Measurements from ENCODE around the gene LIN7B. TPM values are rescaled to one million over a fixed set of nuclear protein-coding genes. Genes with fewer than 3 reads are reported as not detected.
A peak's percentile ranks its signal among the peaks of the same experiment; 100 is the strongest.

LIN7B gene
- total RNA-seq, 2 donors from 2014 or later: 5.1 to 7.7 TPM

DNA sequence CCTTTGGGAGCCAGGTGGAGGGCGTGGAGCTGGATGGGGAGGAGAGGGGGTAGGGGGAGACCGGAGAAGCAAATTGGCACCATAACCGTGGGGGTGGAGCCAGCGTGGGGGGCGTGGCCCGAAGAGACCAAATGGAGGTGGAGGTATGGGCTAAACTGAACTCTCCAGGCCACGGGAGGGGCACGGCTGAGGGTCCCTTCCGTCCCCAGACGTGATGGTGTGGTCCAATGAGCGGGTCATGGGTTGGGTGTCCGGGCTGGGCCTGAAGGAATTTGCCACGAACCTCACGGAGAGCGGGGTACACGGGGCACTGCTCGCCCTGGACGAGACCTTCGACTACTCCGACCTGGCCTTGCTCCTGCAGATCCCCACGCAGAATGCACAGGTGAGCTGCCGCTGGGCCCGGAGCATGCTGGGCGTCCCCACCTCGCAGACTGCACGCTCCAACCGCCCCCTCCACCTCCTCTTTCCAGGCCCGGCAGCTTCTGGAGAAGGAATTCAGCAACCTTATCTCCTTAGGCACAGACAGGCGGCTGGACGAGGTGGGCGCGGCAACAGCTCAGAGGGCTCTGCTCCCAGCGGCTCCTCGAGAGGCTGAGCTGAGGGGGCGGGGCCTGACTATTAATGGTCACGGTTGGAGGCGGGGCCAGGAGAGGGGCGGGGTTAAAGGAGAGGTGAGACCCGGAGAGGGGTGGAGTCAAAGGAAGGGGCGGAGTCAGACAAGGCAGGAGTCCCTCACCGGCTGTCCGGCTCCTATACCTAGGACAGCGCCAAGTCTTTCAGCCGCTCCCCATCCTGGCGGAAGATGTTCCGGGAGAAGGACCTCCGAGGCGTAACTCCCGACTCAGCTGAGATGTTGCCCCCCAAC, 34.8 kb downstream of the LIN7B start:
- H3K4me1 Mint-ChIP-seq (ENCODE audit: low read depth): peaks cover 46% of the 10 kb centered on the region
- peaks cover 77% of the 10 kb centered on the region for H3K27me3 Mint-ChIP-seq (ENCODE audit: low read depth)
- peaks cover 2% of the 10 kb centered on the region in 2 donors for H3K36me3 Mint-ChIP-seq (ENCODE audit: insufficient read depth in 2 of 2)
- DNase-seq (peak; percentile 85 to 86), ATAC-seq (replicated peaks in 1 of 2) (peak; percentile 32 to 36)
- peak overlapping the region; percentile 63 to 90 for H3K4me3 Mint-ChIP-seq
- peaks cover 0 to 3% of the 10 kb centered on the region in 2 donors for H3K9me3 Mint-ChIP-seq
- H3K27ac Mint-ChIP-seq: no peak overlapping the region

GRCh38 chr19:49149652-49150105, 35.5 kb downstream of the LIN7B start:
- H3K36me3 Mint-ChIP-seq (ENCODE audit: insufficient read depth in 2 of 2): peaks cover 2% of the 10 kb centered on the region in 2 donors
- H3K4me1 Mint-ChIP-seq (ENCODE audit: low read depth): peaks cover 46% of the 10 kb centered on the region
- peak overlapping the region; percentile 90 to 93 for H3K4me3 Mint-ChIP-seq
- ATAC-seq (replicated peaks in 1 of 2): no peak
- no peak for DNase-seq
- peaks cover 84% of the 10 kb centered on the region for H3K27me3 Mint-ChIP-seq (ENCODE audit: low read depth)
- peaks cover 0 to 5% of the 10 kb centered on the region in 2 donors for H3K9me3 Mint-ChIP-seq
- no peak overlapping the region for H3K27ac Mint-ChIP-seq

GRCh38 chr19:49150106-49150943, 36.2 kb downstream of the LIN7B start:
- H3K27me3 Mint-ChIP-seq (ENCODE audit: low read depth): peaks cover 83% of the 10 kb centered on the region
- ATAC-seq (replicated peaks in 1 of 2) (peak; percentile 28 to 50), DNase-seq (peak; percentile 52 to 59)
- H3K4me3 Mint-ChIP-seq: peak overlapping the region; percentile 90 to 93
- peaks cover 2% of the 10 kb centered on the region in 2 donors for H3K36me3 Mint-ChIP-seq (ENCODE audit: insufficient read depth in 2 of 2)
- peaks cover 43% of the 10 kb centered on the region for H3K4me1 Mint-ChIP-seq (ENCODE audit: low read depth)
- peaks cover 0 to 5% of the 10 kb centered on the region in 2 donors for H3K9me3 Mint-ChIP-seq
- H3K27ac Mint-ChIP-seq: no peak overlapping the region

- H3K4me3 Mint-ChIP-seq: peak overlapping the region; percentile 90 to 93
- DNase-seq (no peak), ATAC-seq (replicated peaks in 1 of 2) (no peak)
- H3K27ac Mint-ChIP-seq: no peak overlapping the region
- H3K9me3 Mint-ChIP-seq: peaks cover 0 to 5% of the 10 kb centered on the region in 2 donors
- peaks cover 38% of the 10 kb centered on the region for H3K4me1 Mint-ChIP-seq (ENCODE audit: low read depth)
- peaks cover 83% of the 10 kb centered on the region for H3K27me3 Mint-ChIP-seq (ENCODE audit: low read depth)
- peaks cover 2% of the 10 kb centered on the region in 2 donors for H3K36me3 Mint-ChIP-seq (ENCODE audit: insufficient read depth in 2 of 2)
Measured at GRCh38 chr19:49150944-49151243, 36.7 kb downstream of the LIN7B start.

GRCh38 chr19:49151267-49152118, 37.3 kb downstream of the LIN7B start:
- Mint-ChIP-seq H3K36me3 (ENCODE audit: insufficient read depth in 2 of 2) (peaks cover 2% of the 10 kb centered on the region in 2 donors), H3K27ac (no peak overlapping the region), H3K4me1 (ENCODE audit: low read depth) (peaks cover 32% of the 10 kb centered on the region), H3K9me3 (peaks cover 0 to 5% of the 10 kb centered on the region in 2 donors), H3K27me3 (ENCODE audit: low read depth) (peaks cover 82% of the 10 kb centered on the region), H3K4me3 (peak overlapping the region; percentile 90 to 93)
- peak; percentile 12 to 20 for ATAC-seq (replicated peaks in 1 of 2)
- DNase-seq: peak; percentile 49 to 53

GRCh38 chr19:49152119-49152550, 38.0 kb downstream of the LIN7B start:
- DNase-seq (no peak), ATAC-seq (replicated peaks in 1 of 2) (no peak)
- H3K4me1 Mint-ChIP-seq (ENCODE audit: low read depth): peaks cover 31% of the 10 kb centered on the region
- no peak overlapping the region for H3K4me3 Mint-ChIP-seq
- H3K27ac Mint-ChIP-seq: no peak overlapping the region
- H3K27me3 Mint-ChIP-seq (ENCODE audit: low read depth): peaks cover 78% of the 10 kb centered on the region
- peaks cover 2% of the 10 kb centered on the region in 2 donors for H3K36me3 Mint-ChIP-seq (ENCODE audit: insufficient read depth in 2 of 2)
- H3K9me3 Mint-ChIP-seq: peaks cover 0 to 5% of the 10 kb centered on the region in 2 donors

GRCh38 chr19:49153167-49153809, 39.1 kb downstream of the LIN7B start:
- H3K9me3 Mint-ChIP-seq: peaks cover 0 to 5% of the 10 kb centered on the region in 2 donors
- no peak for ATAC-seq (replicated peaks in 1 of 2)
- no peak overlapping the region for H3K4me3 Mint-ChIP-seq
- H3K27me3 Mint-ChIP-seq (ENCODE audit: low read depth): peaks cover 74% of the 10 kb centered on the region
- no peak overlapping the region for H3K27ac Mint-ChIP-seq
- no peak for DNase-seq
- H3K4me1 Mint-ChIP-seq (ENCODE audit: low read depth): peaks cover 33% of the 10 kb centered on the region
- peaks cover 2% of the 10 kb centered on the region in 2 donors for H3K36me3 Mint-ChIP-seq (ENCODE audit: insufficient read depth in 2 of 2)

GRCh38 chr19:49154279-49154678, 40.1 kb downstream of the LIN7B start:
- no peak for ATAC-seq (replicated peaks in 1 of 2)
- no peak for DNase-seq
- Mint-ChIP-seq H3K27ac (no peak overlapping the region), H3K4me3 (no peak overlapping the region), H3K27me3 (ENCODE audit: low read depth) (peaks cover 74% of the 10 kb centered on the region), H3K4me1 (ENCODE audit: low read depth) (peaks cover 27% of the 10 kb centered on the region), H3K36me3 (ENCODE audit: insufficient read depth in 2 of 2) (peaks cover 2% of the 10 kb centered on the region in 2 donors), H3K9me3 (peaks cover 0 to 5% of the 10 kb centered on the region in 2 donors)

GRCh38 chr19:49155005-49155819, 41.0 kb downstream of the LIN7B start, which contains the start of gene HRC:
TSS of gene HRC (minus strand) at chr19:49155396. CDS start at chr19:49155237, 159 bp downstream.
- peaks cover 77% of the 10 kb centered on the region for H3K27me3 Mint-ChIP-seq (ENCODE audit: low read depth)

DNA sequence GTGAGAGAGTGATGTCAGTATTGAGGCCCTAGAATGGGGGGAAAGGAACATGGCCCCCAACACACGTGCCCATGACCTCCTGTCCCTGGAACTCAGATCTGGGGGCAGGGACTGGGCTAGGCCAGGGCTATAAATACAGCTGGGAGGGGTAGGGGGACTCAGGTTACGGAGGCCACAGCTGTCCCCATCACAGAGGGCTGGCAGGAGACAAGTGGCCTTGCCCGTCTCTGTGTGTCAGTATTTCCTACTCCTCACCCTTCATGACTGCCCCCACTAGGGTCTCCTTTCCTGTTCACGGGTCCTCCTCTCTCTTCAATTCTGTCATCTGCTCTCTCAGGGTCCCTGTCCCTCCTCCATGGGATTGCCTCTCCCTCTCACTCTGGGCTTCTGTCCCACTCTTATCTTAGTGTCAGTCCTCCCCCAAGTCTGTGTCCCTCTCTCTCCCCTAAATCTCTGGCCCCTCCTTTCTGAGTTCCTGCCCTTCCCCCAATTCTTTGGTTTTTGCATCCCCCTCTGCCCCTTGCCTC, 41.7 kb downstream of the LIN7B start:
- Mint-ChIP-seq H3K36me3 (ENCODE audit: insufficient read depth in 2 of 2) (no peaks in the 10 kb centered on the region), H3K27ac (no peak overlapping the region)
- DNase-seq: no peak

More at GRCh38 chr19:49155005-49155819, 41.0 kb downstream of the LIN7B start, which contains the start of gene HRC:
- peaks cover 19% of the 10 kb centered on the region for H3K4me1 Mint-ChIP-seq (ENCODE audit: low read depth)
- ATAC-seq (replicated peaks in 1 of 2) (no peak), DNase-seq (no peak)
- H3K36me3 Mint-ChIP-seq (ENCODE audit: insufficient read depth in 2 of 2): peaks cover 2% of the 10 kb centered on the region in 2 donors
- no peak within 1 kb of the TSS for H3K27ac Mint-ChIP-seq
- H3K4me3 Mint-ChIP-seq: no peak within 1 kb of the TSS
- H3K9me3 Mint-ChIP-seq: peaks cover 0 to 5% of the 10 kb centered on the region in 2 donors

More for the DNA sequence above, 41.7 kb downstream of the LIN7B start:
- no peak for ATAC-seq (replicated peaks in 1 of 2)
- Mint-ChIP-seq H3K27me3 (ENCODE audit: low read depth) (peaks cover 83% of the 10 kb centered on the region), H3K4me1 (ENCODE audit: low read depth) (peaks cover 15% of the 10 kb centered on the region), H3K4me3 (no peak overlapping the region), H3K9me3 (peaks cover 0 to 5% of the 10 kb centered on the region in 2 donors)

Data from activated T-cell treated with anti-CD3 and anti-CD28 coated beads, Interleukin-2, amount 50 U/mL, for 72 hours (primary cell).